Stimulated activated CD4-positive, alpha-beta T cell treated with anti-CD3 and anti-CD28 coated beads, TNF-alpha, amount 100 ng/mL, for 1 hour (primary cell): ENCODE data around the gene HIVEP3.

ENCODE experiments used
- DNase-seq, 3 donors: peaks; one replicate each; pipeline ENCODE4 v3.0.0-alpha.2; 2020; ENCODE audit warnings: low read depth in 3 of 3, low spot score in 1 of 3

The HIVEP3 gene

DNA sequence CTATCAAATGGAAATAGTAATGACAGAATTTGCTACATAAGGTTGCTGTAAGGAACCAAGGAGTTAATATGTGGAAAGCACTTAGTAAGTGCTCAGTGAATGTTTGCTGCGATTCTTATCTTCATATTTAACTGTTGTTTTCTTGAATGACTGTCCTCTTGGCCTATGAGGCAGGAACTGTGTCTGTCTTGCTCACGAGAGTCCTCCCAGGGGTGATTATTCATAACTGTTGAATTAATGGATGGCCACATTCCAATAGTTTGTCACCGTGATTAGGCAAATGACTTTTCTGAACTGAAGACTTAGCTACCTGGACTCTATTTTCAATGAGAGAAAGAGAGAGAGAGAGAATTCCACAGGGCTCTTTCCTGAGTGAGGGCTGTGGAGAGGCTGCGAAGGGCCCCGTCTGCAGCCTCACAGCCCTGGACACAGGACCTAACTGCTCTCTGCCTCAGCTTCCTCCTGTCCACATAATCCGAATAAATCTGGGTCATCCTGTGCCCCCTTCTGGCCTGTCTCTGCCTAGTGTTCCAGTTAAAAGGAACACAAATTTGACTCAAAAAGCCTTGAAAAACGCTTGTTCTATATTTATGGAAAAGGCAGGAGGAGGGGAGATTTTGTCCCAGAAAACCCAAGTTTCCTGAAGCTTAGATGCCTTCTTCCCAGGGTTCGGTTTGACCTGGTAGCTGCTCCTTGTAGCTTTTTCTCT is 442.7 kb downstream of the HIVEP3 start:
- no peak for DNase-seq

DNA sequence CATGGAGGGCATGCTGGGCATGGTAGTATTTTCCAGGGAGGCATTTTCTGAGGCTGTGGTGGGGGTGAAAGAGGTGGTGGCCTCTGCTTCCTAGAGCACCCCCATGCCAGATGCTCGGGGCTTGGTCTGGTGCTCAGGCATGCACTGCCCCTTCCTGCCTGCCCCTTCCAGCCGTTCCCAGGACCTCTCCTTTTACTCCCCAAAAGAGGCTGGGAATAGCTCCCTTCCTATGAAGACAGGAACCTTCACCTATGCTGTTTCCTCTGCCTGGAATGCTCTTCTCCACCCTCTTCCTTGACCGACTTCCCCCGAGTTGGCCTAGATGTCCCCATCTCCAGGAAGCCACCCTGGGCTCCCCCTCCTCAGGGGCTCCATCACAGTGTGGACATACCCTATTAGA is 443.4 kb downstream of the HIVEP3 start:
- DNase-seq = no peak

GRCh38 chr1:41474490-41475271 is 444.0 kb downstream of the HIVEP3 start:
- no peak for DNase-seq

DNA sequence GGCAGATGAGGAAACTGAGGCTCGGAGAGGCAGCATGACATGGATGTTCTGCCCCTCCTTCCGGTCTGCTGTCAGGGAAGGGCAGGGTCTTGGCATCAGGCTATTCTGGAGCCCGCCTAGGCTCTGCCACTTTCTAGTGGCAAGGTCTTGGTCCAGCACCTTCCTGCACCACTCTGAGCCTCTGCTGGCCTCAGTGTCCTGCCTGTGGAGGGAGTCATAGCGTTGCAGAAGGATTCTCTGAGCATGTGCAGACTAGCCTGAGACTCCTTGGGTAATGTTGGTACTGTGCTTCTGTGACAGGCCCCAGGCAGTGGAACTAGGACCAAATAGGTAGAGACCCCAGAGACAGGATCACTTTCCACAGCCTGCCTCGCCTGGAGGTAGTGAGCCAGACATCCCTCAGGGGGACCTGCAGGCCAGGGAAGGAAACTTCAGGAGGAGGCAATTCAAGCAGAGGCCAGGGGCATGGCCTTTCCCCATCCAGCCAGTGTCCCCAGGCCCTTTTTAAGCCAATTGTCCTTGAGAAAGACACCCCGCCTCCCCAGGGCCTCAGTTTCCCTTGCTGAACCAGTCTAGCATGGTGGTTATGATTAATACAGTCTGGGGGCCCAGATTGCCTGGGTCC is 444.9 kb downstream of the HIVEP3 start:
- no peak for DNase-seq

- no peak for DNase-seq
Observed at GRCh38 chr1:41471658-41472057, 447.1 kb downstream of the HIVEP3 start.

DNA sequence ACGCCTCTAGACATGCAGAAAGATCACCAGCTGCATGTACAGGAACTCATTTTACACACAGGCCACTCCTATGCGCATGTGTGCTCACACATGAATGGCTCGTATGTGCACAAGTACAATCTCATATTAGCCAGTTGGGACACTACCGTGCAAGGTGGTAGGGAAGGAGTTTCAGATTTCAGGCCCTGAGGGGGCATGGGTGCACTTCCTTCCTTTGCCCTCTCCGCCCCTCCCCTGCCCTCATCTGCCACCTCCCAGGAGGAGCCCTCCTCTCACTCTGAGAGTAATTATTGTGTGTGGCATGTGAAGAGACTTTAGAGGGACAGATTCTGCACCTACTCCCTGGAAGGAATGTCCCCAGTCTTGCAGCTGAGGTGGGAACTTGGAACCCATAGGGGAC is 449.0 kb downstream of the HIVEP3 start:
- DNase-seq = no peak

DNA sequence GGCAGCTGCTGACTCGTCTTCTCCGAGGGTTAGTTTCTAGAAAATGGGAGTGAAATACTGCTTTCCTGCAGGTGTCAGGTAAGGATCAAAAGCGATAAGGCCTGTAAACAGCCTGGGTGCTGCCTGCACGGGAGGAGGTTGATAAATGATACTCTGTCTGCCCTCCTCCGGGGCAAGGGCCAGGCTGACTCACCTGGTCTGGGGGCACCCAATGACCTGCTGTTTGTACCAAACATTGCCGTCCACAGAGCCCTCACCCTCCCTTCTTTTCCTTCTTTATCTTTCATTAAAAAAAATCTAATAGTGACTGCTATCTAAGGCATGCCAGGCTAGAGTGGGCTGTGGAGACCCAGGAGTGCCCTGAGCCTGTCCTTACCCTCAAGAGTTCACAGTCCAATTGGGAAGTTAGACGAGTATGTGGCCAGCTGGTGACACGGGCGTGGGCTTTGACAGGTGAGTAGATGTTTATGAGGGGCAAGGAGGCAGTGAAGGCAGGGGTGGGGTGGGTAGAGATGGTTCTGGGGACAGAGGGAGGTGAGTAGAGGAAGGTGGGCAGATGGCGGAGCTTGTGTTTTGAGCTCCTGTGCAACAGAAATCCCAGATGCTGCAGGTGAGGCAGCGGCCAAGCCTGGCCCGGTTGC is 450.5 kb downstream of the HIVEP3 start:
- no peak for DNase-seq

DNA sequence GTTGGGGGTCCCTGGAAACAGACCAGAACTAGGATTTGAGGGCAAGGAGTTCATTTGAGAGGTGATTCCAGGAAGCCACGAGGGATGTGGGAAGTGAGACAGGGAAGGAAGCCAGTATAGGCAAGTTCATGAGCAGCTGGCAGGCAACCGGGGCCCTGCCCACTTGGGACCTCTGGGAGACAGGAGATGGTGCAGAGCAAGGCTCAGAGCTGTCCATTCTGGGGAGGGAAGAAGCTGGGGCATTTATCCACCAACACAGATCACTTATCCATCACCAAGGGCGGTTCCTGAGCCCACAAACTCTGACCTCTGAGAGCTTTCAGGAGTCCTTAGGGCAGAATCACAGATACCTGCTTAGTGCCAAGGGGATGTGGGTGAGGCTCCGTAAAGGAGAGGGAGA is 451.0 kb downstream of the HIVEP3 start:
- DNase-seq = no peak

DNA sequence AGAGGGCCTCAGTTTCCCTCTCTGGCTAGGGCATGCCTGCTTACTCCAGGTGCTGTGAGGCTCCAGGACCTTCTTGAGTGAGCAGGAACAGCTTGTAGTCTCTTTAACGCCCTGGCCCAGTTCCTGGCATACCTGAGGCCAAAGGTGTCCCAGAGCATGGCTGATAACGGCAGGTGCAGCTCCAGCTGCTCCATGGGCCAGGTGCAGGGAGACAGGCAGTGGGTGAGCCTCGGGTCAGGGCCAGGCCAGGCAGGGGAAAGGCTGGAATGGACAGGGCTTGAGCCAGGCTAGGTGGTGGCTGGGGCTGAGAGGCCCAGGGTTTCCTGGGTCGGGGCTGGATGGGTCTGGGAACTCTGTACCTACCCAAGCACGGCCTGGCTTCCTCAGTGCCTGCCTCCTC is 452.6 kb downstream of the HIVEP3 start:
- no peak for DNase-seq

DNA sequence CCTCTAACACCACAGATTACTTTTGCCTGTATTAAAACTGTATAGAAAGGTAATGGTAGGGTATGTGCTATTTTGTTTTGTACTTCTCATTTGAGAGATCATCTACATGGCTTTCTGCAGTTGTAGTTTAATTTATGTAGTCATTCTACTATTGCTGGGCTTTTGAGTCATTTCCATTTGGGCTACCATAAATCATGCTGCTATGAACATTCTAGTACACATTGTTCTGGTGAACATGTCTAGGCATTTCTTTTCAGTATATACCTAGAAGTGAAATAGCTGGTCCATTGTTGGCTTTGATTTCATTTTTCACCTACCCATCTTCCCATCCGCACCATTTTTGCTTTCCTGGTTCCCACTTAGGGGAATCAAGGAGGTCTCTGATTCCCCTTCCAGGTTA is 453.0 kb downstream of the HIVEP3 start:
- DNase-seq = no peak

- no peak for DNase-seq
Observed at GRCh38 chr1:41464885-41465284, 453.8 kb downstream of the HIVEP3 start.

- no peak for DNase-seq
Observed at GRCh38 chr1:41463516-41463915, 455.2 kb downstream of the HIVEP3 start.

- no peak for DNase-seq
Observed at GRCh38 chr1:41462680-41463004, 456.1 kb downstream of the HIVEP3 start.

DNA sequence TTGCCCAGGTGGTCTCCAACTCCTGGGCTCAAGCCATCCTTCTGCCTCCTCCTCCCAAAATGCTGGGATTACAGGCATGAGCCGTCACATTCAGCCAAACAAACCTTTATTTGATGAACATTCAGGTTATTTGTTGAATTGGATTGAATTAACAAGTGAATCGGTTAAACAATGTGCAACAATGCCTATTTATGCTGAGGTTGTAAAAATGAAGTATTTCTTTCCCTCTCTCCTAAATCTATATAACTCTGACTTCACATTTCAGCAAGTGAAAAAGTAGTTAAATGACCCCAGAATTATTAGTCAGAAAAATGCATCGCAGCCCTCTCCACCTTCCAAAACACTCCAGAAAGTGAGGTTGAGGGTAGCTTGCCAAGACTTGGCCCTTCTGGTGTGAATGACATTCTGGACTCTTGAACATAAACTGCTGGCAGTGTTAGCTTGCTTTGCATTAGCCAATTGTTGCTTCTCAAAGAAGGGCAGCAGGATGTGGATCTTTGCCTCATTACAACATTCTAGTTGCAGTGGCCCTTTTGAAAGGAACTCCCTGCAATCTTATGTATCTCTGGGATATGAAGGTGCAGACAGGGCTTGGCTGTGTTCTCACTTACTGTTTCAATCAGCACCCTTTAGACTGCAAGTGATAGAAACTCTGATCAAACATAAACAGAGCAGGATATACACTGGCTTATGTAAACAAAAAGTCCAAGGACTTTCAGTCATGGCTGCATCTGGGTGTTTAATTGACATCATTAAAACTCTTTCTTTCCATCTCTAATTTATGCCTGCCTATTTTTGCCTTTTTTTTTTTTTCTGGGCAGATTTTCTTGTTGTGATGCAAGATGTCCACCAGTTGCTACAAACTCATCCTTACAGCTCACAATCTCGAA is 456.7 kb downstream of the HIVEP3 start:
- no peak for DNase-seq

- no peak for DNase-seq
Observed at GRCh38 chr1:41456847-41457540, 461.7 kb downstream of the HIVEP3 start.
